ENCODE results near the gene PRICKLE2. TPM values are rescaled to one million over a fixed set of nuclear protein-coding genes. Genes with fewer than 3 reads are reported as not detected.
A peak's percentile ranks its signal among the peaks of the same experiment; 100 is the strongest.

The PRICKLE2 gene
- total RNA-seq, 1 experiment from 2014 or later: 9.6 TPM

GRCh38 chr3:64152676-64153466 lies 72.4 kb downstream of the PRICKLE2 start:
- TF ChIP-seq CTCF (IDR thresholded peaks at IDR 0.05; ENCODE audit: unreplicated experiment): no peak
- Mint-ChIP-seq H3K27ac (ENCODE audit: low read depth, unreplicated experiment) (peak overlapping the region; percentile 43), H3K9me3 (ENCODE audit: unreplicated experiment) (no peaks in the 10 kb centered on the region), H3K4me3 (ENCODE audit: unreplicated experiment) (no peak overlapping the region), H3K36me3 (ENCODE audit: insufficient read depth, unreplicated experiment) (peaks cover 18% of the 10 kb centered on the region), H3K27me3 (ENCODE audit: insufficient read depth, unreplicated experiment) (no peaks in the 10 kb centered on the region), H3K4me1 (ENCODE audit: insufficient read depth, unreplicated experiment) (peaks cover 21% of the 10 kb centered on the region)
- DNase-seq (ENCODE audit: unreplicated experiment): no peak
- intact Hi-C loops (cut with micrococcal nuclease): no loop called here
- CTCF ChIA-PET: interaction anchor here (0.9 to 1.2 kb wide), 5 partner anchors 10 to 331 kb away, joined by 3 to 5 read pairs (median 3); no protein-coding TSS in a partner anchor
- BruUV-seq (replicated peaks): no TSS peak
- POLR2A ChIA-PET: interaction anchor here (0.6 to 3.8 kb wide), 9 partner anchors 9 to 120 kb away, joined by 3 to 25 read pairs (median 4); no protein-coding TSS in a partner anchor

- ChIA-PET POLR2A (interaction anchor here (0.6 to 3.8 kb wide), 9 partner anchors 8 to 152 kb away, joined by 3 to 25 read pairs (median 4); no protein-coding TSS in a partner anchor), CTCF (interaction anchor here (1.0 kb wide), 2 partner anchors 11 to 193 kb away, joined by 3 to 5 read pairs; no protein-coding TSS in a partner anchor)
- peak overlapping the region; percentile 43 for H3K27ac Mint-ChIP-seq (ENCODE audit: low read depth, unreplicated experiment)
These were observed 73.2 kb downstream of the PRICKLE2 start for GRCh38 chr3:64152086-64152485.

DNA sequence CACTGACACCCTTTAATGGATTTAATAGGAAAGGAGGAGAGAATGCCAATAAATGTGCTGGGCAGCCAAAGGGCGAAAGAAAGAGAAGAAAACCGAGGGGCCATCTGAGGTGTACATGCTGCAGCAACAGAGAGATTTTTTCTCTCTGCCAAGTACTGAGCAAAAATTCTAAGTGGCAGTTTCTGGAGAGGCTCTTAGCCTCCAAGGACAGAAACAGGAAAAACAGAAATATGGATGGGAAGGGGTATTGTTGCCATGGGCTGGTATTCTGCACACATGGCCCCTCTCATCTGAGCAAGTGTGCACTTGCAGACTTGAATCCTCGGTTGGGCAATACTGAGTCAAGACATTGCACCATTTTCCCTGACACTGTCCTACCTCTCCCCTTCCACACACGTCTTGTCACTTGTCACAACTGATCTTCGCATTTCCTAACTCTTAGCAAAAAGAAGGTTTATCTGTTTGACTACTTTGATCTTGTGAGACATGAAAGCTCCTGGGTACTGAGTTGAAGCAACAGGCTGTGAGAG lies 73.9 kb downstream of the PRICKLE2 start:
- intact Hi-C loops (cut with micrococcal nuclease): no loop called here
- Mint-ChIP-seq H3K4me1 (ENCODE audit: insufficient read depth, unreplicated experiment) (peaks cover 21% of the 10 kb centered on the region), H3K36me3 (ENCODE audit: insufficient read depth, unreplicated experiment) (peaks cover 22% of the 10 kb centered on the region), H3K9me3 (ENCODE audit: unreplicated experiment) (no peaks in the 10 kb centered on the region), H3K27me3 (ENCODE audit: insufficient read depth, unreplicated experiment) (no peaks in the 10 kb centered on the region), H3K27ac (ENCODE audit: low read depth, unreplicated experiment) (peak overlapping the region; percentile 43), H3K4me3 (ENCODE audit: unreplicated experiment) (peak overlapping the region; percentile 23)
- no TSS peak for BruUV-seq (replicated peaks)
- CTCF ChIA-PET: interaction anchor here (1.0 kb wide), 1 partner anchor 10 kb away, joined by 5 read pairs; no protein-coding TSS in a partner anchor
- TF ChIP-seq CTCF (IDR thresholded peaks at IDR 0.05; ENCODE audit: unreplicated experiment): no peak
- DNase-seq (ENCODE audit: unreplicated experiment): peak; percentile 86
- POLR2A ChIA-PET: interaction anchor here (0.7 to 3.8 kb wide), 5 partner anchors 8 to 151 kb away, joined by 3 to 25 read pairs (median 6); no protein-coding TSS in a partner anchor

More at GRCh38 chr3:64152086-64152485, 73.2 kb downstream of the PRICKLE2 start:
- H3K4me3 Mint-ChIP-seq (ENCODE audit: unreplicated experiment): no peak overlapping the region
- H3K4me1 Mint-ChIP-seq (ENCODE audit: insufficient read depth, unreplicated experiment): peaks cover 21% of the 10 kb centered on the region
- intact Hi-C loops (cut with micrococcal nuclease): no loop called here
- no TSS peak for BruUV-seq (replicated peaks)
- no peaks in the 10 kb centered on the region for H3K9me3 Mint-ChIP-seq (ENCODE audit: unreplicated experiment)
- peak; percentile 97 for DNase-seq (ENCODE audit: unreplicated experiment)
- TF ChIP-seq CTCF (IDR thresholded peaks at IDR 0.05; ENCODE audit: unreplicated experiment): no peak
- no peaks in the 10 kb centered on the region for H3K27me3 Mint-ChIP-seq (ENCODE audit: insufficient read depth, unreplicated experiment)
- H3K36me3 Mint-ChIP-seq (ENCODE audit: insufficient read depth, unreplicated experiment): peaks cover 20% of the 10 kb centered on the region

DNA sequence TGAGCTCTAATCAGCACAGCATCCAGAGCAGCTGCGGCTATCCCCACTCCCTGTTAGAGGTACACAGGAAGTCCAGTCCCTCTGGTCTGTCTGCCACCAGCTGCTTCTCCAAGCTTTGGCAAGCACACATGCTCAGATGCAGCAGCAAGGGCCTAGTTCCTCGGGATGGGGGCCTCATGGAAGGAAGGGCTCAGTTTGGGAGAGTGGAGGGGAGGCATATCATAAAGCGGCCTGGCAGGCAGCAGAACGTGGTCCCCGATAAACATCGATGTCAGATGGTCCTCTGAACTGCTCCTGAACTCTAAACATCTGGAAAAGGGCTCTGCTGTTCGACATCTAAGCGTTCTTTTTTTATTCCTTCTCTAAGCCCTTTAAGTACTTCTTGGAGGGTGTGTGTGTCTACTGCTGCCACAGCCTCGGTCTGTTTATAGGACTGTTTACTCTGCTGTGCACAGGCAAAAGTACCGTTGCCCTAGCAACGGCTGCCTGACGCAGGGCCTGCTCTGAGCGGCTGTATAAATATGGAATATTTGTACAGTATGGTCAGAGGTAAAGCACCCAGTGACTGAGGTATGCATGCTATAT lies 74.6 kb downstream of the PRICKLE2 start:
- no peak overlapping the region for H3K4me3 Mint-ChIP-seq (ENCODE audit: unreplicated experiment)

More for the DNA sequence above, 74.6 kb downstream of the PRICKLE2 start:
- ChIA-PET POLR2A (interaction anchor here (0.6 to 2.1 kb wide), 2 partner anchors 8 to 16 kb away, joined by 4 to 7 read pairs; no protein-coding TSS in a partner anchor), CTCF (interaction anchor here (0.6 kb wide), 1 partner anchor 380 kb away, joined by 3 read pairs; no protein-coding TSS in a partner anchor)
- intact Hi-C loops (cut with micrococcal nuclease): no loop called here
- Mint-ChIP-seq H3K27me3 (ENCODE audit: insufficient read depth, unreplicated experiment) (no peaks in the 10 kb centered on the region), H3K4me1 (ENCODE audit: insufficient read depth, unreplicated experiment) (peaks cover 21% of the 10 kb centered on the region), H3K9me3 (ENCODE audit: unreplicated experiment) (no peaks in the 10 kb centered on the region), H3K27ac (ENCODE audit: low read depth, unreplicated experiment) (peak overlapping the region; percentile 43), H3K36me3 (ENCODE audit: insufficient read depth, unreplicated experiment) (peaks cover 29% of the 10 kb centered on the region)
- BruUV-seq (replicated peaks): no TSS peak
- no peak for TF ChIP-seq CTCF (IDR thresholded peaks at IDR 0.05; ENCODE audit: unreplicated experiment)
- no peak for DNase-seq (ENCODE audit: unreplicated experiment)

Measured in MCF 10A (cell line).